ENCODE results near the gene SH3GLB1. TPM values are rescaled to one million over a fixed set of nuclear protein-coding genes. Genes with fewer than 3 reads are reported as not detected.

The SH3GLB1 gene
- total and polyA plus RNA-seq, 5 donors, result 38.8 to 103 (median 102) TPM

DNA sequence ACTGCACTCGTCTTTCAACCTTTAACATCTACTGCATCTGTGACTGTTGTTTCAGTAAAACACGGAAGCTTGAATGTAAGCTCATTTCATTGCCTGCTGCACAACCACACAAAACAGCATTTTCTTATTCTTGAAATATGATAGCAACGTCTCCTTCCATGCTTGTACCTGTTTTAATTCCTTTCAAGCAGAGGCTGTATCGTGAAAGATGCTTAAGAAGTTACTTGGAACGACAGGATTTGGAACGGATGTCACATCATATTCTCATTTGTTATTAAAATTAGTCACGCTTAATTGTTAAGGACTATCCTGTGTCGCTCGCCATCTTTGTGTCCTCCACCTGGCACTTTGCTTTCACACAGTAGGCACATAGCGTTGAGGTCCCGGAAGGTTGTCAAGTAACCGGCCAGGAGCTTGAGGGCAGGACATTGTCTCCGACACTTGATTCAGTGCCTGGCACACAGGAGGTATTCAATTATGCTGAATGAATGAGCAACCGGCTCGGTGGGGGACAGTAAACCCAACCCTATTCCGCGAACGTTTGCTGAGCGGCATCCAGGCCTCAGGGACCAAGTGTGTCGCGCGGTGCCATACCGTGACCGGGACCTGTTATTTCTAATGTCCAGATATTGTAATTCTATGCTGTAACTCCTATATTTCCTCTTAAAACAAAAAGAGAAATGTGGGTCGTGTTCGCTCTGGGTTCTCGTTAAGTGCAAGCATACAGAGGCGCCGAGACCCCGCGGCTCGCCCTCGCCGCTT is 499 bp upstream of the SH3GLB1 start:
- DNase-seq, result no peak
- Histone ChIP-seq H3K4me3 (ENCODE audit: low read length) (peak overlapping the region; percentile 74), H3K27ac (ENCODE audit: low read length) (peak overlapping the region; percentile 88), H3K27me3 (ENCODE audit: control insufficient read depth, insufficient read depth) (no peaks in the 10 kb centered on the region), H3K9me3 (ENCODE audit: control insufficient read depth, low read length) (no peaks in the 10 kb centered on the region), H3K4me1 (ENCODE audit: control insufficient read depth, insufficient read depth, low read length) (no peaks in the 10 kb centered on the region)
- WGBS, result 7% methylated on average over 34 of the region's 34 CpGs
- ATAC-seq, result peak; percentile 42 to 58
- intact Hi-C loops (cut with DNase I), result no loop called here

DNA sequence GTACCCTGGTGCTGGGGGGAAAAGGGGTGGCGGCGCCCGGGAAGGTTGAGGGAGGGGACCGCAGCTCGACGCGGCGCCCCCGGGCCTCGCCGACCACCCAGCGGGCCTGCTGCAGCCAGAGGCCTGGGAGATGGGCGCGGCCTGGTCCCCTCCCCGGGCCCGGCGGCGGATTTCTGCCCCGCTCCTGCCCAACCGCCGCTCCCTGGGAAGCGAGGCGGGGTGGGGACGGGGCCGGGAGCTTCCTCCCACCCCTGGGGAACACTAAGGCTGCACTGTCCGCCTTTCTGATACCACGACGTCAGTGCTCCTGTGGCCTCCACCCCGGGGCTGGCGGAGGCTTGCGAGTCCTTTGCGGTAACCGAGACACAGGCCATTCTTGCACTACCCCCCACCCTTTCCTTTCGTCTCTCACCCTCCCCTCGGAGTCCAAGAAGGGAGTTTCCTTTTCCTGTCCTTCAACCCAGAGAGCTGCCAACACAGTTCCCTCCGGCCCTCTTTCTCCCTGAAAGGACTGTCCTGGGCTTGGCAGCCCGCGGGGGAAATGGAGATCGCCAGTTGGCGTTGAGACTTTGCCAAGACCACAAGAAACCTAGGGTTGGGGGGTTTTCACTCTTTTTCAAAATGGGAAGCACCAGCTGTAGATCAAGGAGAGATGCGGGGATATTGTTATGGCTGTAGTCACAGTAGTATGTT is 742 bp downstream of the SH3GLB1 start:
- intact Hi-C loops (cut with DNase I), result no loop called here
- no peaks in the 10 kb centered on the region for H3K27me3 ChIP-seq (ENCODE audit: control insufficient read depth, insufficient read depth)
- peak overlapping the region; percentile 74 for H3K4me3 ChIP-seq (ENCODE audit: low read length)
- DNase-seq (peak; percentile 71 to 87 (median 85)), ATAC-seq (peak; percentile 76 to 84)
- H3K27ac ChIP-seq (ENCODE audit: low read length), result peak overlapping the region; percentile 88
- H3K9me3 ChIP-seq (ENCODE audit: control insufficient read depth, low read length), result no peaks in the 10 kb centered on the region
- whole genome bisulfite sequencing, result 1% methylated on average over 41 of the region's 41 CpGs
- no peaks in the 10 kb centered on the region for H3K4me1 ChIP-seq (ENCODE audit: control insufficient read depth, insufficient read depth, low read length)

DNA sequence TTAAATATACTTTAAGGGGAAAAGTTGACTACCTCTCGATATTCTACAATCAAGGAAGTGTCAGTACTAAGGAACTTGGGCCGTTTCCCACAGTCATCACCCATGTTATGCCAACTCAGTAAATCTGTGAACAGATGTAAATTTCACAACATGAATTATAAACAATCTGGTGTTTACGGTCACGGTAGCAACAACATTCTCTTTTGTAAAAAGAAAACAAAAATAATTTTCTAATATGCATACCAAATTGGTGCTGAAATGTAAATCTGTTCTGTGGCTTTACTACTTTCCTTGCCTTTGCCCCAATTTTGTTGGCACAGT is 1.2 kb downstream of the SH3GLB1 start:
- no peak for ATAC-seq
- no peaks in the 10 kb centered on the region for H3K27me3 ChIP-seq (ENCODE audit: control insufficient read depth, insufficient read depth)
- H3K4me1 ChIP-seq (ENCODE audit: control insufficient read depth, insufficient read depth, low read length), result no peaks in the 10 kb centered on the region
- H3K9me3 ChIP-seq (ENCODE audit: control insufficient read depth, low read length), result no peaks in the 10 kb centered on the region
- H3K4me3 ChIP-seq (ENCODE audit: low read length), result peak overlapping the region; percentile 74
- peak overlapping the region; percentile 88 for H3K27ac ChIP-seq (ENCODE audit: low read length)
- under 1% methylated on average over 4 of the region's 4 CpGs for WGBS
- intact Hi-C loops (cut with DNase I), result no loop called here
- DNase-seq, result no peak

DNA sequence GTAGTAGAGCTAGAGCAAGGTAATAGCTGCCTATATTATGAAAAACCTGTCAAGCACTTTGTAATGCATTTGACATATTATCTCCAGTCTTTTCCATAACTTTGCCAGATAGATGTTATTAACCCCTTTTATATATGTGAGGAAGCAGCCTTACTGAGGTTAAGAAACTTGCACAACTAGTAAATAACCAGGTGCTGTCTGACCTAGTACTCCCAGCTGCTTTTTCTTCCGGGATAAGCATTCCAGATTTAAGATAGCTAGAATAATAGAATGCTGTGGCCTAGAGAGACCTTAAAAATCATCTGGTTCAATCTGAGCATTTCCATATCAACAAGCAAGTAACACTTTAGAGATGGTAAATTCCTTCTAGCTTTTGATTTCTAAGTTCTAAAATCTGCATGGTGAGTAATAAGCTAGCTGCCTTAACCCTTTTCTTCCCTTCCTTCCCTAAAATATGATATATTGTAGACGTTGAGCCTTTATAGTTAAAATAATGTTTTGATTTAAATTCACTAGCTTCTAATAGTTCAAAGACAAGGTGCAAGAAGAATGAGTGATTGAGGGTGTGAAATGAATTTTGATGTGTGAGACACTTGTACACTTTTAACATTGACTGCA is 1.8 kb downstream of the SH3GLB1 start:
- intact Hi-C loops (cut with DNase I), result no loop called here
- no peak for DNase-seq
- ATAC-seq, result no peak
- WGBS, result 3% methylated on average over 2 of the region's 2 CpGs
- peak overlapping the region; percentile 36 for H3K27ac ChIP-seq (ENCODE audit: low read length)
- H3K9me3 ChIP-seq (ENCODE audit: control insufficient read depth, low read length), result no peaks in the 10 kb centered on the region
- no peaks in the 10 kb centered on the region for H3K27me3 ChIP-seq (ENCODE audit: control insufficient read depth, insufficient read depth)
- H3K4me3 ChIP-seq (ENCODE audit: low read length), result peak overlapping the region; percentile 74
- H3K4me1 ChIP-seq (ENCODE audit: control insufficient read depth, insufficient read depth, low read length), result no peaks in the 10 kb centered on the region

DNA sequence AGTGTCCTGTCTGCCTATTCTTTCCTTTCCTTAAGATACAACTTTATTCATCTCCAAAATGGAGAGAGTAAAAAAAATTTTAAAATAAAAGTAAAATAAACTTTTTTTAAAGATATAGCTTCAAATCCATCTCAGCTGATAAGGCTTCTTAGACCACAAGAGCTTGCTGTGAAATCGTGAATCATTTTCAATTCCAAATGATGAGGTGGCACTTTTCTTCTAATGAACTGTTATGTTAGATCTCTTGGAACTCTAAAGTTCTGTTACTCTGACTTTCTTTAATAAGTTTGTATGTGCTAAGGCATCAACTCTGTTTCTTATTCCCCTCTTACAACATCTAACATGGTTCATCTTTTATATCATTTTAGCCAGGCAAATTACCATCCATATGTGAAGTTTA is 4.5 kb downstream of the SH3GLB1 start:
- Histone ChIP-seq H3K9me3 (ENCODE audit: control insufficient read depth, low read length) (no peaks in the 10 kb centered on the region), H3K4me1 (ENCODE audit: control insufficient read depth, insufficient read depth, low read length) (peaks cover 4% of the 10 kb centered on the region), H3K27ac (ENCODE audit: low read length) (no peak overlapping the region), H3K4me3 (ENCODE audit: low read length) (no peak overlapping the region), H3K27me3 (ENCODE audit: control insufficient read depth, insufficient read depth) (no peaks in the 10 kb centered on the region)
- intact Hi-C loops (cut with DNase I), result no loop called here
- ATAC-seq (no peak), DNase-seq (no peak)
- 4% methylated on average over 1 of the region's 1 CpG for WGBS

DNA sequence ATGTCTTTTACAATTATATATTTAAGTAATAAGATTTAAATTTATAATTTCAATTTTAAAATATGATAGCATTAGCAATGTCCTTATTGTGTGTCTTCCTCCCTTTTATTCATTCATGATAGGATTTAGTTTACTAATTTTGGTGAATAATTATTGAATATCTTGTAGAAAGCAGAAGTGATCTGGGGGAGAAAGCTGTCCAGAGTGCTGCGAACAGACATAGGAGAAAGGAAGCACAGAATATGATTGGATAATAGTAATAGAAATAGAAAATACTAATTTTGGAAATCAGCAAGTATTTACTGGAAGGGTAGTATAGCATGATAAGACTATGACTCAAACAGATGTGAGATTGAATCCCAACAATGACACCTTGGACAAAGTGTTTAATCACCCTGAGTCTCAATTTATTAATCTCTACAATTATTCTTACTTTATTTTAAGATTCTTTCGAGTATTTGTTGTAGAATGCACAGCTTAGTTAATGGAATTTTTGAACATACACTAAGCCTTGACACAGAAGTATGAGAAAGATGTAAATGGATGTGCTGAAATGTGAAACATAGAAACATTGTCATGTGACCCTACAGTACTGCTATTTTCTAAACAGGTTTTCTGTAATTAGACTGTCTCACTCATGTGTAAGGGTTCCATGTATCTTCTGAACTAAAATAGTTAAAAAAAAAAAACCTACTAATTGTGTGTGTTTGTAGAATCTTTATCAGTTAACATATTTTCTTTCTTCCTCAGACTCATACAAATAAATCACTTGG is 7.9 kb downstream of the SH3GLB1 start:
- H3K27ac ChIP-seq (ENCODE audit: low read length), result no peak overlapping the region
- H3K9me3 ChIP-seq (ENCODE audit: control insufficient read depth, low read length), result no peaks in the 10 kb centered on the region
- intact Hi-C loops (cut with DNase I), result no loop called here
- WGBS, result 73% methylated on average over 2 of the region's 2 CpGs
- no peak for ATAC-seq
- no peak for DNase-seq
- no peaks in the 10 kb centered on the region for H3K27me3 ChIP-seq (ENCODE audit: control insufficient read depth, insufficient read depth)
- H3K4me1 ChIP-seq (ENCODE audit: control insufficient read depth, insufficient read depth, low read length), result peaks cover 6% of the 10 kb centered on the region
- no peak overlapping the region for H3K4me3 ChIP-seq (ENCODE audit: low read length)

DNA sequence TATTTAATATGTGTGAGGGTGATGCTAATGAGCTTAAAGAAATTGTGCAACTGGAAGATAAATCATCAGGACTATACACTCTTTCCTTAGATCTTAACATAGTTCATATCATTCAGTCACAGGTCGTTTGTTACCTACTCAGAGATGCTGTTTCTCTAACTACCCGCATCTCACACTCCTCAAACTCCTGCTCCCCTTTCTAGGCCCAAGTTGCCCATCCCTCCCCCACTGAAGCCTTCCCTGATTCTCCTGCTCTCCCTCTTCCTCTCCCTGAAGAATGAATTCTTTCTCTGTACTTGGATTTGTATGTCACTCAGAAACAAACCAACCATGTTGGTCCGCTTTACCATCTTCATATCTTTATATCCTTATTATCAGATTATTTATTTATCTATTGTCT is 9.1 kb downstream of the SH3GLB1 start:
- H3K27ac ChIP-seq (ENCODE audit: low read length), result peak overlapping the region; percentile 68
- no peaks in the 10 kb centered on the region for H3K27me3 ChIP-seq (ENCODE audit: control insufficient read depth, insufficient read depth)
- intact Hi-C loops (cut with DNase I), result no loop called here
- H3K4me1 ChIP-seq (ENCODE audit: control insufficient read depth, insufficient read depth, low read length), result peaks cover 6% of the 10 kb centered on the region
- 72% methylated on average over 3 of the region's 3 CpGs for WGBS
- DNase-seq (no peak), ATAC-seq (no peak)
- no peak overlapping the region for H3K4me3 ChIP-seq (ENCODE audit: low read length)
- no peaks in the 10 kb centered on the region for H3K9me3 ChIP-seq (ENCODE audit: control insufficient read depth, low read length)

DNA sequence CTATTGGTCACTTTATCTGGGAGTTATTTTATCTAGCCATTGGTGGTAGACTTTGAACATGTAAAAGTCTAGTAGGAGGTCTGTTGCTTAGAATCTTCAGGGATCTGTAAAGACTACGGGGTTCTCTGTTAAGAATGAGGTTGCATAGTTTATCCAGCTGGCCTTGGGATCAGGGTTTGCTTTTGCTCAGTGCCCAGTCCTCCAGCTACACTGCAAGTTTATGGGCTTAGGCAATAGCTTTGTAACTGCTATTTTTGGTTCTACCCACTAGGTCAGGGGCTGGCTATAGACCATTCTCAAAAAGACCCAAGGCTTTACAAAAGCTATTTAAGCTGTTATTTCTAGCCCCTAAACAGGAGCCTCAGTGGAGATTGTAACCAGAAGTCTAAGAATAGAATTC is 9.8 kb downstream of the SH3GLB1 start:
- intact Hi-C loops (cut with DNase I), result no loop called here
- peak overlapping the region; percentile 52 for H3K27ac ChIP-seq (ENCODE audit: low read length)
- WGBS, result 38% methylated on average over 1 of the region's 1 CpG
- no peaks in the 10 kb centered on the region for H3K27me3 ChIP-seq (ENCODE audit: control insufficient read depth, insufficient read depth)
- DNase-seq (no peak), ATAC-seq (peak; percentile 52 to 64)
- no peaks in the 10 kb centered on the region for H3K9me3 ChIP-seq (ENCODE audit: control insufficient read depth, low read length)
- peaks cover 6% of the 10 kb centered on the region for H3K4me1 ChIP-seq (ENCODE audit: control insufficient read depth, insufficient read depth, low read length)
- no peak overlapping the region for H3K4me3 ChIP-seq (ENCODE audit: low read length)

DNA sequence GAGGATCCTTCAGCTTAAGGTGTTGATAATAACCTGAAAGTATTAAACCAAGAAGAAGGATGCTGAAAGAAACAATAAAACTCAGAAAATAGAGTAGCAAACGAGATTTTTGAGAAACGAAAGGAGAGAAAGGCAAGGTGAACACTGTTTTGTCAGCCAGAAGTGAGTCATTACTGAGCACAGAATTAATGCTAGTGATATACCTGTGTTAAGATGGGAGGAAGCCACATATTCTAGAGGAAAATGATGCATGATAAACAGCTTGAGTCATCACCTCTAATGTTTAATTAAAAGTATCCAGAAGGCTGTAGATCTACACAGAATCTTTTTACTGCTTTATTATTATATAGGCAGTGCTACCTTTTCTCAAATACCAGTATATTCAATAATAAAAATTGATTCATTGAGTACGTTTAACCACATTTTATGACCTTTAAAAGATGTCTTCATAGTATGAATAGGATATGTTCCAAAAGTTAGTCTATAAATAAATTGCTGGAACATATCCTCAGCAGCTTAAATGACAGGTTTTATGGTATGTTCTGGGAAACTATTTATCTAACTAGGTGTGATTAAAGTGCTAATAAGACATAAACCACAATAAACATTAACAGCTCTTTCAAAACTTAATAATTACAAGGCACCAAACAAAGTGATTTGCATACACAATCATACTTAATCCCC is 10.3 kb downstream of the SH3GLB1 start:
- Histone ChIP-seq H3K27ac (ENCODE audit: low read length) (no peak overlapping the region), H3K4me1 (ENCODE audit: control insufficient read depth, insufficient read depth, low read length) (peaks cover 6% of the 10 kb centered on the region)
- intact Hi-C loops (cut with DNase I), result no loop called here

DNA sequence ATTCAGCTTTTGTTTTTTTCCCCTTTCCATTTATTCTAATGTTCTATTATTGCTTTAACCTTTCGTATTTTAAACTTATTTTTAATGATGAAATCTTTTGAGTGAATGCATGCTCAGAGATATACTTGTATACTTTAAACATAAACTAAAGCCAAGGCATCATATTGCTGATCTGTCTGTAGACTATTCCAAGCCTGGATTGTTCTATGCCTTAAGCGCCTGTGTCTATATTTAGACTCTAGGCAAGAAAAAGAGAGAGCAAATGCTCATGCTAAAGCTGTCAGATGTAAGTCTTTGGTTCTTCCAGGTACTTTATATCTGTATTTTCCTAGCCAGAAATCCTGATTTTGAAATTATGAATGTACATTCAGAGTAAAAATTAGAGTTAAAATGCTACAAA is 14.4 kb downstream of the SH3GLB1 start:
- intact Hi-C loops (cut with DNase I), result no loop called here
- Histone ChIP-seq H3K27ac (ENCODE audit: low read length) (no peak overlapping the region), H3K27me3 (ENCODE audit: control insufficient read depth, insufficient read depth) (no peaks in the 10 kb centered on the region), H3K4me1 (ENCODE audit: control insufficient read depth, insufficient read depth, low read length) (peaks cover 5% of the 10 kb centered on the region), H3K4me3 (ENCODE audit: low read length) (no peak overlapping the region), H3K9me3 (ENCODE audit: control insufficient read depth, low read length) (no peaks in the 10 kb centered on the region)
- WGBS, result 69% methylated on average over 2 of the region's 2 CpGs
- DNase-seq (no peak), ATAC-seq (no peak)

More for the DNA sequence above, 10.3 kb downstream of the SH3GLB1 start:
- ATAC-seq (no peak), DNase-seq (no peak)
- H3K27me3 ChIP-seq (ENCODE audit: control insufficient read depth, insufficient read depth), result no peaks in the 10 kb centered on the region
- peak overlapping the region; percentile 5 for H3K4me3 ChIP-seq (ENCODE audit: low read length)
- no peaks in the 10 kb centered on the region for H3K9me3 ChIP-seq (ENCODE audit: control insufficient read depth, low read length)
- WGBS, result 45% methylated on average over 3 of the region's 3 CpGs
